H9 (cell line): ENCODE results near the gene FAM124A. TPM values are rescaled to one million over a fixed set of nuclear protein-coding genes. Genes with fewer than 3 reads are reported as not detected.

ENCODE experiments used
- DNase-seq: peaks from one replicate; pipeline ENCODE4 v3.0.0-alpha.2; 2017
- H2AFZ ChIP-seq: one replicate; pipeline ENCODE4 v1.6.1; 2013; ENCODE audit warnings: mild to moderate bottlenecking, low read length, control low read depth, moderate library complexity
- H2AK5ac ChIP-seq: 2 replicates; pipeline ENCODE4 v1.6.1; 2013; ENCODE audit warnings: low read length, control low read depth, mixed read lengths; ENCODE audit not compliant: insufficient read length
- H2BK120ac ChIP-seq: one replicate; pipeline ENCODE4 v1.6.1; 2013; ENCODE audit warnings: low read depth, mild to moderate bottlenecking, low read length, control low read depth, inconsistent platforms; ENCODE audit not compliant: poor library complexity, severe bottlenecking
- H2BK12ac ChIP-seq: 2 replicates; pipeline ENCODE4 v1.6.1; 2013; ENCODE audit warnings: low read length, control low read depth, mixed read lengths, low read depth; ENCODE audit not compliant: insufficient read length
- H2BK15ac ChIP-seq: 2 replicates; pipeline ENCODE4 v1.6.1; 2013; ENCODE audit warnings: low read depth, low read length, control low read depth
- H2BK20ac ChIP-seq: one replicate; pipeline ENCODE4 v1.6.1; 2013; ENCODE audit warnings: low read depth, mild to moderate bottlenecking, low read length, control low read depth, inconsistent platforms; ENCODE audit not compliant: poor library complexity, severe bottlenecking
- H2BK5ac ChIP-seq: 2 replicates; pipeline ENCODE4 v1.6.1; 2013; ENCODE audit warnings: low read length, control low read depth, mixed read lengths; ENCODE audit not compliant: insufficient read length
- H3K14ac ChIP-seq: 2 replicates; pipeline ENCODE4 v1.6.1; 2013; ENCODE audit warnings: low read length, control low read depth; ENCODE audit not compliant: insufficient read depth
- H3K18ac ChIP-seq: 2 replicates; pipeline ENCODE4 v1.6.1; 2013; ENCODE audit warnings: low read depth, mild to moderate bottlenecking, mixed read lengths, low read length, control low read depth; ENCODE audit not compliant: insufficient read length
- H3K23ac ChIP-seq: 2 replicates; pipeline ENCODE4 v1.6.1; 2013; ENCODE audit warnings: low read length, control low read depth, mixed read lengths, low read depth; ENCODE audit not compliant: insufficient read length
- H3K23me2 ChIP-seq: 2 replicates; pipeline ENCODE4 v1.6.1; 2013; ENCODE audit warnings: low read depth, mild to moderate bottlenecking, mixed read lengths, low read length, control low read depth; ENCODE audit not compliant: insufficient read length, poor library complexity, severe bottlenecking
- H3K27ac ChIP-seq: 2 replicates; pipeline ENCODE4 v1.5.1; 2013; ENCODE audit warnings: low read length, control low read depth, mixed read lengths, low read depth; ENCODE audit not compliant: insufficient read length
- H3K27me3 ChIP-seq: 2 replicates; pipeline ENCODE4 v1.6.1; 2013; ENCODE audit warnings: low read length, control low read depth, inconsistent platforms; ENCODE audit not compliant: insufficient read depth
- H3K4ac ChIP-seq: 2 replicates; pipeline ENCODE4 v1.6.1; 2013; ENCODE audit warnings: low read depth, mild to moderate bottlenecking, control low read depth, inconsistent platforms, low read length, moderate library complexity
- H3K4me1 ChIP-seq: 2 replicates; pipeline ENCODE4 v1.6.1; 2013; ENCODE audit warnings: low read length, control low read depth, inconsistent platforms; ENCODE audit not compliant: insufficient read depth
- H3K4me2 ChIP-seq: 2 replicates; pipeline ENCODE4 v1.6.1; 2013; ENCODE audit warnings: low read length, control low read depth, mixed read lengths; ENCODE audit not compliant: insufficient read length, insufficient read depth
- H3K56ac ChIP-seq: 2 replicates; pipeline ENCODE4 v1.6.1; 2013; ENCODE audit warnings: low read depth, mild to moderate bottlenecking, mixed read lengths, low read length, control low read depth; ENCODE audit not compliant: insufficient read length
- H3K79me1 ChIP-seq: 2 replicates; pipeline ENCODE4 v1.6.1; 2013; ENCODE audit warnings: low read depth, mild to moderate bottlenecking, moderate library complexity, low read length, control low read depth, inconsistent platforms; ENCODE audit not compliant: insufficient read depth, poor library complexity, severe bottlenecking
- H3K79me2 ChIP-seq: 2 replicates; pipeline ENCODE4 v1.6.1; 2013; ENCODE audit warnings: low read length, control low read depth, inconsistent platforms; ENCODE audit not compliant: insufficient read depth
- H3K9ac ChIP-seq: 2 replicates; pipeline ENCODE4 v1.6.1; 2013; ENCODE audit warnings: low read length, control low read depth, mixed read lengths; ENCODE audit not compliant: insufficient read length; ENCODE audit errors: extremely low read depth
- H3K9me3 ChIP-seq: one replicate; pipeline ENCODE4 v1.6.1; 2013; ENCODE audit warnings: low read depth, low read length, inconsistent platforms; ENCODE audit not compliant: control insufficient read depth
- H3T11ph ChIP-seq: one replicate; pipeline ENCODE4 v1.6.1; 2013; ENCODE audit warnings: mild to moderate bottlenecking, low read length, control low read depth, inconsistent platforms
- H4K20me1 ChIP-seq: one replicate; pipeline ENCODE4 v1.6.1; 2013; ENCODE audit not compliant: control insufficient read depth, insufficient read length, insufficient read depth
- H4K5ac ChIP-seq: 2 replicates; pipeline ENCODE4 v1.6.1; 2013; ENCODE audit warnings: low read depth, mild to moderate bottlenecking, mixed read lengths, low read length, control low read depth; ENCODE audit not compliant: insufficient read length
- H4K8ac ChIP-seq: replicated peaks from 2 replicates; pipeline ENCODE4 v1.6.1; 2013; ENCODE audit warnings: low read length, control low read depth, mixed read lengths, low read depth; ENCODE audit not compliant: insufficient read length
- H4K91ac ChIP-seq: 2 replicates; pipeline ENCODE4 v1.6.1; 2013; ENCODE audit warnings: low read depth, mild to moderate bottlenecking, moderate library complexity, mixed read lengths, low read length, control low read depth; ENCODE audit not compliant: insufficient read length
- H3K27ac Mint-ChIP-seq, 3 experiments: 2 replicates in 2 of 3; 3 replicates in 1 of 3; pipeline ENCODE4 v1.8.0; 2020 to 2021; ENCODE audit warnings: mixed read lengths in 3 of 3, mild to moderate bottlenecking in 1 of 3, moderate library complexity in 1 of 3
- H3K27me3 Mint-ChIP-seq: 2 replicates; pipeline ENCODE4 v1.8.0; 2021; ENCODE audit warnings: low read depth, mild to moderate bottlenecking, moderate library complexity, mixed read lengths
- H3K36me3 Mint-ChIP-seq, 3 experiments: 2 replicates in 2 of 3; 3 replicates in 1 of 3; pipeline ENCODE4 v1.8.0; 2020 to 2021; ENCODE audit warnings: low read depth in 3 of 3, mixed read lengths in 3 of 3; ENCODE audit not compliant: insufficient read depth in 1 of 3
- H3K4me1 Mint-ChIP-seq, 2 experiments: 2 replicates each; pipeline ENCODE4 v1.8.0; 2020; ENCODE audit warnings: mixed read lengths in 2 of 2
- H3K4me3 Mint-ChIP-seq, 2 experiments: 2 replicates in 1 of 2; 3 replicates in 1 of 2; pipeline ENCODE4 v1.8.0; 2020 to 2021; ENCODE audit warnings: mild to moderate bottlenecking in 2 of 2, mixed read lengths in 2 of 2, moderate library complexity in 1 of 2
- H3K9me3 Mint-ChIP-seq, 2 experiments: 2 replicates in 1 of 2; 3 replicates in 1 of 2; pipeline ENCODE4 v1.8.0; 2020; ENCODE audit warnings: mild to moderate bottlenecking in 2 of 2, mixed read lengths in 2 of 2, moderate library complexity in 1 of 2
- WGBS: extraction: QIAGEN DNeasy Blood & Tissue Kit; methylation state at CpG from one replicate; pipeline ENCODE4 v1.1.7; 2013; ENCODE audit warnings: missing lambda C conversion rate, low lambda C conversion rate, mixed read lengths; ENCODE audit not compliant: insufficient read length; ENCODE audit errors: extremely low coverage; 5-methylcytosine and 5-hydroxymethylcytosine counted together
- total RNA-seq: library from RNA; stranded (reverse); gene quantifications from 2 replicates; pipeline ENCODE4 v1.2.1, GENCODE V29; 2021
- TF ChIP-seq, protein P1 (sequence below): fragments of 200-600 bp; sonication (generic); conservative IDR thresholded peaks from 3 replicates; pipeline ENCODE4 v1.8.0; 2021; ENCODE audit warnings: antibody characterized with exemption, mild to moderate bottlenecking

FAM124A gene
- total RNA-seq, 1 experiment from 2014 or later = 41.9 TPM

DNA sequence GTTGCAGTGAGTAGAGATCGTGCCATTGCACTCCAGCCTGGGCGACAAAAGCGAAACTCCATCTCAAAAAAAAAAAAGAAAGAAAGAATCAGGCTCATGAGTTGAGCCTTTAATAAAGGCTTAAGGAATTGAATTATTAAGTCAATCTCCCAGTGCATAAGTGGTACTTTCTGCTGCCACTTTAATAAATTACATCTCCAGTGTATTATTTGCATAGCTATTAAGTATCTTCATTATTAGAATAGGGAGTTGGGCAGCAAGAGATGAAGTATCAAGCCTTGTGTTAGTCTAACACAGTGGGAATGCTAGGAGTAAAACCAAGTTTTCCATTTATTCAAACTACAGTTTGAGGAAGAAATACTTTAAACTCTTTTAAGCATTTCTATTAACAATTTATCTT, 15.6 kb upstream of the FAM124A start:
- Histone ChIP-seq H3K9ac (no peak overlapping the region), H3K56ac (no peak overlapping the region), H3K4me1 (peaks cover 9% of the 10 kb centered on the region; the same call in 1 of the 2 replicates), H3K23me2 (no peaks in the 10 kb centered on the region), H2BK5ac (no peak overlapping the region), H3K4ac (no peak overlapping the region), H3K18ac (no peak overlapping the region), H2AK5ac (no peak overlapping the region), H2AFZ (no peak overlapping the region), H3K79me2 (no peaks in the 10 kb centered on the region), H4K91ac (no peak overlapping the region), H2BK20ac (no peak overlapping the region), H3T11ph (no peak overlapping the region), H2BK120ac (no peak overlapping the region), H3K27ac (no peak overlapping the region), H3K23ac (no peak overlapping the region), H3K27me3 (no peaks in the 10 kb centered on the region; the same call in 1 of the 2 replicates), H4K8ac (no peak overlapping the region), H2BK15ac (no peak overlapping the region), H3K4me2 (no peak overlapping the region), H2BK12ac (no peak overlapping the region), H3K79me1 (no peaks in the 10 kb centered on the region), H3K14ac (no peak overlapping the region), H3K9me3 (no peaks in the 10 kb centered on the region), H4K5ac (no peak overlapping the region), H4K20me1 (no peaks in the 10 kb centered on the region)
- no peak overlapping the region for H3K4me3 Mint-ChIP-seq
- H3K27ac Mint-ChIP-seq = no peak overlapping the region
- TF ChIP-seq, protein P1, sequence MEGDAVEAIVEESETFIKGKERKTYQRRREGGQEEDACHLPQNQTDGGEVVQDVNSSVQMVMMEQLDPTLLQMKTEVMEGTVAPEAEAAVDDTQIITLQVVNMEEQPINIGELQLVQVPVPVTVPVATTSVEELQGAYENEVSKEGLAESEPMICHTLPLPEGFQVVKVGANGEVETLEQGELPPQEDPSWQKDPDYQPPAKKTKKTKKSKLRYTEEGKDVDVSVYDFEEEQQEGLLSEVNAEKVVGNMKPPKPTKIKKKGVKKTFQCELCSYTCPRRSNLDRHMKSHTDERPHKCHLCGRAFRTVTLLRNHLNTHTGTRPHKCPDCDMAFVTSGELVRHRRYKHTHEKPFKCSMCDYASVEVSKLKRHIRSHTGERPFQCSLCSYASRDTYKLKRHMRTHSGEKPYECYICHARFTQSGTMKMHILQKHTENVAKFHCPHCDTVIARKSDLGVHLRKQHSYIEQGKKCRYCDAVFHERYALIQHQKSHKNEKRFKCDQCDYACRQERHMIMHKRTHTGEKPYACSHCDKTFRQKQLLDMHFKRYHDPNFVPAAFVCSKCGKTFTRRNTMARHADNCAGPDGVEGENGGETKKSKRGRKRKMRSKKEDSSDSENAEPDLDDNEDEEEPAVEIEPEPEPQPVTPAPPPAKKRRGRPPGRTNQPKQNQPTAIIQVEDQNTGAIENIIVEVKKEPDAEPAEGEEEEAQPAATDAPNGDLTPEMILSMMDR = no peak
- no peaks in the 10 kb centered on the region; a peak in 1 of 5 replicates for H3K9me3 Mint-ChIP-seq
- no CpG with 5 or more reads among the region's 3 CpGs for WGBS
- peaks cover 14 to 19% of the 10 kb centered on the region in 2 experiments for H3K4me1 Mint-ChIP-seq
- peaks cover 20% of the 10 kb centered on the region for H3K27me3 Mint-ChIP-seq
- no peaks in the 10 kb centered on the region; a peak in 2 of 7 replicates for H3K36me3 Mint-ChIP-seq
- no peak for DNase-seq
